ENCODE results near the gene MDC1.

Gene MDC1

GRCh38 chr6:30748851-30749540 is 31.9 kb upstream of the MDC1 start:
- POLR2A ChIA-PET = interaction anchor here (0.6 kb wide), 2 partner anchors 28 to 131 kb away, joined by 3 read pairs; no protein-coding TSS in a partner anchor
- Histone ChIP-seq H3K36me3 (ENCODE audit: control insufficient read depth in 2 of 2, insufficient read depth in 1 of 2, low read length in 2 of 2) (no peaks in the 10 kb centered on the region), H3K4me1 (ENCODE audit: control insufficient read depth, insufficient read depth, low read length) (peaks cover 19% of the 10 kb centered on the region), H3K4me3 (ENCODE audit: low read depth, low read length) (no peak overlapping the region), H3K9me3 (ENCODE audit: control insufficient read depth, insufficient read depth, low read depth, low read length) (no peaks in the 10 kb centered on the region), H3K27ac (ENCODE audit: extremely low read depth, low read depth, low read length) (no peak overlapping the region)
- CTCF ChIA-PET = interaction anchor here (0.6 to 1.4 kb wide), 2 partner anchors 25 to 73 kb away, joined by 3 to 6 read pairs; no protein-coding TSS in a partner anchor
- TF ChIP-seq ZNF544 (tag by site-specific recombination; IDR thresholded peaks at IDR 0.05) (no peak), ZFHX2 (tag by site-specific recombination; conservative IDR thresholded peaks at IDR 0.05) (peak; percentile 5; the same call in 1 of the 2 replicates), ZNF704 (tag by site-specific recombination; IDR thresholded peaks at IDR 0.05) (no peak), ZSCAN5A (tag by site-specific recombination; IDR thresholded peaks at IDR 0.05) (no peak), SALL2 (tag by site-specific recombination; IDR thresholded peaks at IDR 0.05; ENCODE audit: borderline replicate concordance) (no peak), ZSCAN18 (tag by site-specific recombination; IDR thresholded peaks at IDR 0.05) (0 out of 2 replicates have a peak, but pooled peaks have one; percentile 22)

- CTCF ChIA-PET = interaction anchor here (0.6 to 2.2 kb wide), 4 partner anchors 17 to 612 kb away, joined by 3 to 15 read pairs (median 7); no protein-coding TSS in a partner anchor
- H3K27ac ChIP-seq (ENCODE audit: extremely low read depth, low read depth, low read length) = no peak overlapping the region
These were observed 31.1 kb upstream of the MDC1 start for GRCh38 chr6:30747902-30748769.

More at GRCh38 chr6:30747902-30748769, 31.1 kb upstream of the MDC1 start:
- H3K4me1 ChIP-seq (ENCODE audit: control insufficient read depth, insufficient read depth, low read length) = peaks cover 17% of the 10 kb centered on the region
- H3K36me3 ChIP-seq (ENCODE audit: control insufficient read depth in 2 of 2, insufficient read depth in 1 of 2, low read length in 2 of 2) = no peaks in the 10 kb centered on the region
- no peaks in the 10 kb centered on the region for H3K9me3 ChIP-seq (ENCODE audit: control insufficient read depth, insufficient read depth, low read depth, low read length)
- no peak overlapping the region for H3K4me3 ChIP-seq (ENCODE audit: low read depth, low read length)
- POLR2A ChIA-PET = interaction anchor here (0.6 kb wide), 4 partner anchors 14 to 130 kb away, joined by 3 read pairs; no protein-coding TSS in a partner anchor
- TF ChIP-seq SP2 (tag by site-specific recombination; IDR thresholded peaks at IDR 0.05) (no peak), ZNF26 (tag by site-specific recombination; IDR thresholded peaks at IDR 0.05) (peak; percentile 56; the same call in 1 of the 2 replicates), ZNF138 (tag by site-specific recombination; IDR thresholded peaks at IDR 0.05; ENCODE audit: borderline replicate concordance) (no peak), EGR2 (tag by site-specific recombination; IDR thresholded peaks at IDR 0.05; ENCODE audit: low read depth) (peak; percentile 79; the same call in 1 of the 2 replicates), PRDM4 (tag by site-specific recombination; IDR thresholded peaks at IDR 0.05) (no peak), ZNF18 (tag by site-specific recombination; IDR thresholded peaks at IDR 0.05) (0 out of 2 replicates have a peak, but pooled peaks have one; percentile 39), ZFHX2 (tag by site-specific recombination; conservative IDR thresholded peaks at IDR 0.05) (peak; percentile 92), GLIS2 (tag by site-specific recombination; IDR thresholded peaks at IDR 0.05) (no peak)
